Activated CD8-positive, alpha-beta memory T cell treated with anti-CD3 and anti-CD28 coated beads for 48 hours (primary cell): Measurements from ENCODE around the gene ZNF831.

Experiments used
- DNase-seq, 3 experiments: peaks; one replicate each; pipeline ENCODE4 v3.0.0-alpha.2; 2020; ENCODE audit warnings: low read depth in 2 of 3, low spot score in 2 of 3

ZNF831 gene

GRCh38 chr20:59246691-59247400 lies 83.2 kb downstream of the ZNF831 start:
- no peak for DNase-seq

- DNase-seq = no peak
These were observed 84.4 kb downstream of the ZNF831 start for GRCh38 chr20:59247731-59248684.

- DNase-seq = no peak
These were observed 86.7 kb downstream of the ZNF831 start for GRCh38 chr20:59250293-59250692.

- no peak for DNase-seq
These were observed 89.7 kb downstream of the ZNF831 start for GRCh38 chr20:59253325-59253724.

- no peak for DNase-seq
These were observed 90.2 kb downstream of the ZNF831 start for GRCh38 chr20:59253779-59254319.

- no peak for DNase-seq
These were observed 91.6 kb downstream of the ZNF831 start for GRCh38 chr20:59255256-59255655.

GRCh38 chr20:59258221-59258621 lies 94.6 kb downstream of the ZNF831 start:
- DNase-seq = no peak

GRCh38 chr20:59259946-59260345 lies 96.3 kb downstream of the ZNF831 start:
- DNase-seq = no peak

- DNase-seq = no peak
These were observed 101.7 kb downstream of the ZNF831 start for GRCh38 chr20:59265298-59265697.

GRCh38 chr20:59268870-59269269 lies 105.2 kb downstream of the ZNF831 start:
- DNase-seq = no peak

GRCh38 chr20:59269411-59270025 lies 105.9 kb downstream of the ZNF831 start:
- no peak for DNase-seq

GRCh38 chr20:59270380-59270779 lies 106.8 kb downstream of the ZNF831 start:
- DNase-seq = no peak

GRCh38 chr20:59273739-59274357 lies 110.2 kb downstream of the ZNF831 start:
- DNase-seq = no peak

- no peak for DNase-seq
These were observed 113.3 kb downstream of the ZNF831 start for GRCh38 chr20:59276938-59277337.

GRCh38 chr20:59284470-59284869 lies 120.8 kb downstream of the ZNF831 start:
- DNase-seq = no peak

- DNase-seq = no peak
These were observed 126.4 kb downstream of the ZNF831 start for GRCh38 chr20:59289994-59290393.

- no peak for DNase-seq
These were observed 128.2 kb downstream of the ZNF831 start for GRCh38 chr20:59291740-59292383.

GRCh38 chr20:59295531-59295930 lies 131.9 kb downstream of the ZNF831 start:
- no peak for DNase-seq

- DNase-seq = no peak
These were observed 134.1 kb downstream of the ZNF831 start for GRCh38 chr20:59297686-59298085.

GRCh38 chr20:59299945-59300332 lies 136.3 kb downstream of the ZNF831 start:
- DNase-seq = no peak
